CD4-positive, alpha-beta T cell (primary cell): ENCODE results near the gene CKS2. TPM values are rescaled to one million over a fixed set of nuclear protein-coding genes. Genes with fewer than 3 reads are reported as not detected.

Source experiments
- ATAC-seq: fragments of 200-7000 bp; cut with Tn5 transposase; one replicate; pipeline ENCODE4 v1.10.0; 2022; ENCODE audit warnings: mild to moderate bottlenecking; ENCODE audit not compliant: poor library complexity
- CTCF ChIA-PET: fragments of 350-600 bp; sonication (Branson Sonifier 250); formaldehyde crosslinking; loops from one replicate; lab custom pipeline; 2021; ENCODE audit warnings: antibody characterized with exemption, inconsistent platforms; lab: Charles Lee
- POLR2A ChIA-PET: fragments of 350-600 bp; sonication (Branson Sonifier 250); formaldehyde crosslinking; loops from one replicate; lab custom pipeline; 2021; ENCODE audit warnings: antibody characterized with exemption, inconsistent platforms; lab: Charles Lee
- DNase-seq, 14 experiments: peaks; one replicate each; pipeline ENCODE4 v3.0.0-alpha.2; 2013 to 2020; ENCODE audit warnings: mixed read lengths in 2 of 14
- H3K27ac ChIP-seq, 2 donors: one replicate each; pipeline versions ENCODE4 v1.5.1 to v1.7.0; 2013; ENCODE audit warnings: low read length in 2 of 2, low read depth in 1 of 2, mild to moderate bottlenecking in 1 of 2
- H3K27me3 ChIP-seq, 2 experiments: 1 replicate in 1 of 2; 2 replicates in 1 of 2; pipeline versions ENCODE4 v1.6.1 to v1.7.0; 2013; ENCODE audit warnings: low read length in 2 of 2, control low read depth in 1 of 2, mild to moderate bottlenecking in 1 of 2, moderate library complexity in 1 of 2; ENCODE audit not compliant: insufficient read depth in 2 of 2, control insufficient read depth in 1 of 2
- H3K36me3 ChIP-seq: one replicate; pipeline ENCODE4 v1.6.1; 2013; ENCODE audit warnings: low read length, control low read depth; ENCODE audit not compliant: insufficient read depth
- H3K4me1 ChIP-seq: one replicate; pipeline ENCODE4 v1.6.1; 2013; ENCODE audit warnings: low read length, control low read depth; ENCODE audit not compliant: insufficient read depth
- H3K4me3 ChIP-seq: one replicate; pipeline ENCODE4 v1.5.1; 2013; ENCODE audit warnings: mild to moderate bottlenecking, low read length, moderate library complexity
- H3K9me3 ChIP-seq, 2 experiments: 1 replicate in 1 of 2; 2 replicates in 1 of 2; pipeline versions ENCODE4 v1.6.1 to v1.7.0; 2013; ENCODE audit warnings: low read length in 2 of 2, mild to moderate bottlenecking in 2 of 2, control low read depth in 1 of 2, moderate library complexity in 1 of 2; ENCODE audit not compliant: control insufficient read depth in 1 of 2, insufficient read depth in 1 of 2
- H3K27ac Mint-ChIP-seq: one replicate; pipeline ENCODE4 v1.8.0; 2020; ENCODE audit warnings: mixed read lengths
- H3K27me3 Mint-ChIP-seq: one replicate; pipeline ENCODE4 v1.8.0; 2021; ENCODE audit warnings: mixed read lengths
- H3K36me3 Mint-ChIP-seq: one replicate; pipeline ENCODE4 v1.8.0; 2021; ENCODE audit warnings: low read depth, mixed read lengths
- H3K4me1 Mint-ChIP-seq: one replicate; pipeline ENCODE4 v1.8.0; 2021; ENCODE audit warnings: low read depth, mixed read lengths
- H3K4me3 Mint-ChIP-seq: one replicate; pipeline ENCODE4 v1.8.0; 2020; ENCODE audit warnings: mild to moderate bottlenecking, mixed read lengths
- H3K9me3 Mint-ChIP-seq: one replicate; pipeline ENCODE4 v1.8.0; 2020; ENCODE audit warnings: mixed read lengths
- CTCF ChIP-seq: fragments of 200-600 bp; IDR thresholded peaks from one replicate; pipeline ENCODE4 v1.8.0; 2022; ENCODE audit warnings: antibody characterized with exemption, mild to moderate bottlenecking
- intact Hi-C, 2 experiments: fragments of 100-400 bp; cut with DNase I in 1 of 2; cut with micrococcal nuclease in 1 of 2; formaldehyde crosslinking; loops; one replicate each; pipeline versions ENCODE4 v1.15.1 to v1.9.0; 2023 to 2025; cut with DNase I, micrococcal nuclease
- total RNA-seq, 174 experiments: library from RNA in 2 of 174; stranded (reverse) in 2 of 174; gene quantifications; one replicate each; pipeline ENCODE4 v1.2.3 and lab custom pipeline; 2021 to 2026

CKS2 gene
- total RNA-seq, 2 experiments from 2014 or later = 5.6 to 6.9 TPM

- no peaks in the 10 kb centered on the region for H3K9me3 ChIP-seq
- H3K36me3 ChIP-seq = no peaks in the 10 kb centered on the region
- intact Hi-C loops = no loop called here
- H3K27ac ChIP-seq = no peak overlapping the region
- peaks cover 7% of the 10 kb centered on the region for H3K4me1 ChIP-seq
- TF ChIP-seq CTCF = no peak
- ChIA-PET POLR2A (no interaction called here), CTCF (no interaction called here)
- H3K4me3 Mint-ChIP-seq = no peak overlapping the region
- H3K27me3 ChIP-seq = no peaks in the 10 kb centered on the region
- H3K9me3 Mint-ChIP-seq = no peaks in the 10 kb centered on the region
- H3K27me3 Mint-ChIP-seq = no peaks in the 10 kb centered on the region
- H3K4me1 Mint-ChIP-seq = no peaks in the 10 kb centered on the region
- no peak overlapping the region for H3K4me3 ChIP-seq
- no peak for DNase-seq
- no peak overlapping the region for H3K27ac Mint-ChIP-seq
- ATAC-seq = no peak
- no peaks in the 10 kb centered on the region for H3K36me3 Mint-ChIP-seq
Observed at GRCh38 chr9:89304834-89305188, 6.2 kb upstream of the CKS2 start.

GRCh38 chr9:89305868-89306267 is 5.1 kb upstream of the CKS2 start:
- POLR2A ChIA-PET = interaction anchor here (0.7 kb wide), 1 partner anchor 264 kb away, joined by 4 read pairs; no protein-coding TSS in a partner anchor
- no peak overlapping the region for H3K4me3 Mint-ChIP-seq
- CTCF ChIA-PET = no interaction called here
- no peaks in the 10 kb centered on the region for H3K27me3 Mint-ChIP-seq
- Histone ChIP-seq H3K4me1 (peaks cover 12% of the 10 kb centered on the region), H3K27ac (no peak overlapping the region), H3K9me3 (no peaks in the 10 kb centered on the region), H3K27me3 (no peaks in the 10 kb centered on the region), H3K36me3 (no peaks in the 10 kb centered on the region), H3K4me3 (no peak overlapping the region)
- peaks cover 5% of the 10 kb centered on the region for H3K4me1 Mint-ChIP-seq
- TF ChIP-seq CTCF = no peak
- H3K36me3 Mint-ChIP-seq = peaks cover 4% of the 10 kb centered on the region
- no peak for DNase-seq
- no peaks in the 10 kb centered on the region for H3K9me3 Mint-ChIP-seq
- H3K27ac Mint-ChIP-seq = no peak overlapping the region
- no peak for ATAC-seq
- intact Hi-C loops = no loop called here

- no peaks in the 10 kb centered on the region for H3K9me3 ChIP-seq
- ATAC-seq (no peak), DNase-seq (no peak)
- H3K36me3 Mint-ChIP-seq = peaks cover 7% of the 10 kb centered on the region
- H3K27ac Mint-ChIP-seq = peak overlapping the region; percentile 98
- ChIA-PET CTCF (no interaction called here), POLR2A (no interaction called here)
- no peaks in the 10 kb centered on the region for H3K27me3 Mint-ChIP-seq
- peaks cover 32% of the 10 kb centered on the region for H3K4me1 Mint-ChIP-seq
- intact Hi-C loops = no loop called here
- peaks cover 23% of the 10 kb centered on the region for H3K4me1 ChIP-seq
- no peak for TF ChIP-seq CTCF
- H3K27ac ChIP-seq = peak overlapping the region; percentile 99 to 100
- H3K36me3 ChIP-seq = no peaks in the 10 kb centered on the region
- no peaks in the 10 kb centered on the region for H3K9me3 Mint-ChIP-seq
- H3K4me3 Mint-ChIP-seq = peak overlapping the region; percentile 81
- no peaks in the 10 kb centered on the region for H3K27me3 ChIP-seq
- no peak overlapping the region for H3K4me3 ChIP-seq
Observed at GRCh38 chr9:89309166-89309565, 1.8 kb upstream of the CKS2 start.
